K562 (cell line): Measurements from ENCODE around the gene SNAPC3. TPM values are rescaled to one million over a fixed set of nuclear protein-coding genes. Genes with fewer than 3 reads are reported as not detected.

Experiments
- CREM ChIP-seq: IDR thresholded peaks from 2 replicates; pipeline ENCODE4 v1.6.1; 2014; ENCODE audit warnings: antibody characterized with exemption, low read depth
- EP300 ChIP-seq: IDR thresholded peaks from 2 replicates; pipeline ENCODE4 v1.6.1; 2012; ENCODE audit warnings: low read length, improper control_type of control experiment
- ESRRA ChIP-seq: fragments of 450-650 bp; IDR thresholded peaks from 2 replicates; pipeline ENCODE4 v1.6.1; 2014; ENCODE audit warnings: low read depth, mild to moderate bottlenecking, moderate library complexity, borderline replicate concordance
- GABPB1 ChIP-seq: sonication (generic); formaldehyde crosslinking; IDR thresholded peaks from 2 replicates; pipeline ENCODE4 v1.8.0; 2022; ENCODE audit warnings: mild to moderate bottlenecking, missing genetic modification reagents
- HDAC3 ChIP-seq: fragments of 450-650 bp; IDR thresholded peaks from 2 replicates; pipeline ENCODE4 v1.6.1; 2018; ENCODE audit warnings: borderline replicate concordance, mild to moderate bottlenecking, moderate library complexity; ENCODE audit not compliant: partially characterized antibody
- HNRNPH1 ChIP-seq: fragments of 200-400 bp; formaldehyde crosslinking; optimal IDR thresholded peaks from 2 replicates; pipeline ENCODE3; 2017; ENCODE audit warnings: low read depth, mild to moderate bottlenecking, low read length, moderate library complexity
- HNRNPLL ChIP-seq: fragments of 200-400 bp; formaldehyde crosslinking; IDR thresholded peaks from 2 replicates; pipeline ENCODE4 v1.6.1; 2017; ENCODE audit warnings: low read length, low read depth, mild to moderate bottlenecking; ENCODE audit not compliant: poor library complexity, severe bottlenecking
- KAT2B ChIP-seq: IDR thresholded peaks from one replicate; pipeline ENCODE4 v1.6.1; 2012; ENCODE audit warnings: low read depth, mild to moderate bottlenecking, control low read depth, inconsistent platforms, low read length, moderate library complexity
- MBD2 ChIP-seq: sonication (generic); IDR thresholded peaks from 2 replicates; pipeline ENCODE4 v1.6.1; 2016; ENCODE audit warnings: low read depth, borderline replicate concordance
- NR2C1 ChIP-seq, 2 experiments: fragments of 450-650 bp; IDR thresholded peaks; 2 replicates each; pipeline ENCODE4 v1.6.1; 2017; ENCODE audit warnings: mild to moderate bottlenecking in 2 of 2, antibody characterized with exemption in 1 of 2, inconsistent platforms in 1 of 2, missing compliant biosample characterization in 1 of 2, missing genetic modification characterization in 1 of 2
- PHF8 ChIP-seq: fragments of 200-600 bp; sonication (generic); IDR thresholded peaks from 2 replicates; pipeline ENCODE4 v1.6.1; 2012; ENCODE audit warnings: mixed run types, mild to moderate bottlenecking, inconsistent platforms, low read length, moderate library complexity, borderline replicate concordance
- RBFOX2 ChIP-seq: fragments of 200-400 bp; formaldehyde crosslinking; IDR thresholded peaks from 2 replicates; pipeline ENCODE4 v1.6.1; 2017; ENCODE audit warnings: low read depth, mild to moderate bottlenecking, low read length, moderate library complexity
- RBM25 ChIP-seq: fragments of 200-400 bp; formaldehyde crosslinking; IDR thresholded peaks from 2 replicates; pipeline ENCODE4 v1.6.1; 2018; ENCODE audit warnings: low read length, low read depth, moderate library complexity; ENCODE audit not compliant: severe bottlenecking
- RCOR1 ChIP-seq, 2 experiments: IDR thresholded peaks; 2 replicates each; pipeline ENCODE4 v1.6.1; 2012; ENCODE audit warnings: low read depth in 2 of 2, low read length in 2 of 2, borderline replicate concordance in 1 of 2, improper control_type of control experiment in 1 of 2
- SP1 ChIP-seq: sonication (generic); formaldehyde crosslinking; IDR thresholded peaks from 2 replicates; pipeline ENCODE4 v1.8.1; 2022; ENCODE audit warnings: mild to moderate bottlenecking, missing genetic modification reagents
- SRSF7 ChIP-seq: fragments of 200-400 bp; formaldehyde crosslinking; optimal IDR thresholded peaks from 2 replicates; pipeline ENCODE3; 2017; ENCODE audit warnings: mild to moderate bottlenecking, low read depth, low read length
- TAF9B ChIP-seq: fragments of 450-650 bp; IDR thresholded peaks from 2 replicates; pipeline ENCODE4 v1.6.1; 2018; ENCODE audit warnings: mild to moderate bottlenecking; ENCODE audit not compliant: partially characterized antibody
- UBTF ChIP-seq, 2 experiments: IDR thresholded peaks; 2 replicates each; pipeline ENCODE4 v1.6.1; 2012; ENCODE audit warnings: improper control_type of control experiment in 2 of 2, low read depth in 2 of 2, low read length in 2 of 2, borderline replicate concordance in 1 of 2
- ZBTB1 ChIP-seq: sonication (generic); formaldehyde crosslinking; IDR thresholded peaks from 2 replicates; pipeline ENCODE4 v1.8.1; 2023; ENCODE audit warnings: missing genetic modification reagents, low read depth, mild to moderate bottlenecking, borderline replicate concordance
- ZNF175 ChIP-seq: fragments of 200-800 bp; sonication (Bioruptor generic); IDR thresholded peaks from 2 replicates; pipeline ENCODE4 v1.6.1; 2016; ENCODE audit warnings: low read depth, mild to moderate bottlenecking, missing genetic modification characterization, missing compliant biosample characterization
- ZNF76 ChIP-seq: fragments of 250-450 bp; sonication (Bioruptor Pico); IDR thresholded peaks from 2 replicates; pipeline ENCODE4 v1.4.0; 2020; ENCODE audit warnings: mild to moderate bottlenecking, moderate library complexity, borderline replicate concordance
- polyA plus RNA-seq, 8 experiments: library from polyadenylated mRNA; depleted of rRNA in 4 of 8; stranded (reverse) in 5 of 8; unstranded in 3 of 8; fragments of >200 nt; fragmentation: Nextera tagmentation in 2 of 8; fragmentation: Illumina TruSeq in 1 of 8; extraction: Ambion mirVana in 2 of 8; extraction: Trizol in 1 of 8; gene quantifications; 2 replicates each; pipeline versions ENCODE4 v1.2.1 to v1.2.3, GENCODE V29; 2011 to 2014; ENCODE audit warnings: inconsistent platforms in 1 of 8, missing spikeins in 1 of 8
- total RNA-seq, 7 experiments: library from RNA; depleted of rRNA in 6 of 7; stranded (reverse); fragments of >200 nt in 6 of 7; fragmentation: Illumina TruSeq in 2 of 7; extraction: Trizol in 2 of 7; gene quantifications; 2 replicates each; pipeline versions ENCODE4 v1.2.1 to v1.2.3, GENCODE V29; 2011 to 2021; ENCODE audit warnings: low replicate concordance in 1 of 7

The SNAPC3 gene
- total and polyA plus RNA-seq, 9 of the 15 experiments (the other 6 are each of a cell fraction or from before 2014, with no cell fraction given), result 2.3 to 38.9 (median 19.8) TPM

- TF ChIP-seq TAF9B (peak; percentile 41), EP300 (peak; percentile 56), SP1 (peak; percentile 63; the same call in 1 of the 2 replicates), ZBTB1 (CRISPR knock-in tag) (peak; percentile 100), ZNF76 (CRISPR knock-in tag) (no peak), HNRNPH1 (no peak), RBM25 (peak; percentile 14), ZNF175 (peak; percentile 63; the same call in 1 of the 2 replicates), UBTF (IDR thresholded peaks at IDR 0.05; ENCODE audit: borderline replicate concordance in 1 of 2, low read depth in 2 of 2, low read length in 2 of 2) (peak in 1 of 2 experiments; percentile 42; a peak in 1 of 4 replicates), CREM (peak; percentile 81), HDAC3 (peak; percentile 62), HNRNPLL (peak; percentile 98), NR2C1 (IDR thresholded peaks at IDR 0.05) (peak; percentile 34), NR2C1 (tag; IDR thresholded peaks at IDR 0.05) (peak; percentile 68), SRSF7 (no peak), RBFOX2 (peak; percentile 84), RCOR1 (IDR thresholded peaks at IDR 0.05; ENCODE audit: borderline replicate concordance in 1 of 2, low read depth in 2 of 2, low read length in 2 of 2) (0 out of 4 replicates have a peak, but pooled peaks of 1 of the 2 experiments have one; percentile 36), GABPB1 (CRISPR knock-in tag) (0 out of 2 replicates have a peak, but pooled peaks have one; percentile 41), ESRRA (peak; percentile 95; the same call in 1 of the 2 replicates), KAT2B (no peak), MBD2 (peak; percentile 56; the same call in 1 of the 2 replicates), PHF8 (peak; percentile 77; the same call in 1 of the 2 replicates)
Observed at GRCh38 chr9:15422372-15423230, at the start of gene SNAPC3 (continued).
